ENCODE results near the gene SOCS1.

GRCh38 chr16:11292076-11292748 lies 36.2 kb upstream of the SOCS1 start:
- TF ChIP-seq, protein P1, sequence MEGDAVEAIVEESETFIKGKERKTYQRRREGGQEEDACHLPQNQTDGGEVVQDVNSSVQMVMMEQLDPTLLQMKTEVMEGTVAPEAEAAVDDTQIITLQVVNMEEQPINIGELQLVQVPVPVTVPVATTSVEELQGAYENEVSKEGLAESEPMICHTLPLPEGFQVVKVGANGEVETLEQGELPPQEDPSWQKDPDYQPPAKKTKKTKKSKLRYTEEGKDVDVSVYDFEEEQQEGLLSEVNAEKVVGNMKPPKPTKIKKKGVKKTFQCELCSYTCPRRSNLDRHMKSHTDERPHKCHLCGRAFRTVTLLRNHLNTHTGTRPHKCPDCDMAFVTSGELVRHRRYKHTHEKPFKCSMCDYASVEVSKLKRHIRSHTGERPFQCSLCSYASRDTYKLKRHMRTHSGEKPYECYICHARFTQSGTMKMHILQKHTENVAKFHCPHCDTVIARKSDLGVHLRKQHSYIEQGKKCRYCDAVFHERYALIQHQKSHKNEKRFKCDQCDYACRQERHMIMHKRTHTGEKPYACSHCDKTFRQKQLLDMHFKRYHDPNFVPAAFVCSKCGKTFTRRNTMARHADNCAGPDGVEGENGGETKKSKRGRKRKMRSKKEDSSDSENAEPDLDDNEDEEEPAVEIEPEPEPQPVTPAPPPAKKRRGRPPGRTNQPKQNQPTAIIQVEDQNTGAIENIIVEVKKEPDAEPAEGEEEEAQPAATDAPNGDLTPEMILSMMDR (IDR thresholded peaks at IDR 0.05; ENCODE audit: extremely low read depth in 1 of 2, insufficient read depth in 1 of 2, low read depth in 1 of 2, low read length in 2 of 2): no peak
- TF ChIP-seq POLR2A (IDR thresholded peaks at IDR 0.05; ENCODE audit: low read depth, low read length) (no peak), POLR2AphosphoS5 (IDR thresholded peaks at IDR 0.05; ENCODE audit: insufficient read depth, low read depth, low read length) (no peak), EZH2 (IDR thresholded peaks at IDR 0.05; ENCODE audit: borderline replicate concordance, low read depth, low read length, severe bottlenecking) (no peak)
